ENCODE data around the gene HERC6.
"Not testable (repeated sequence)": the region's sequence is repeated elsewhere in the genome, so short reads cannot be mapped to it uniquely, and the experiment has no call there.

Gene HERC6

DNA sequence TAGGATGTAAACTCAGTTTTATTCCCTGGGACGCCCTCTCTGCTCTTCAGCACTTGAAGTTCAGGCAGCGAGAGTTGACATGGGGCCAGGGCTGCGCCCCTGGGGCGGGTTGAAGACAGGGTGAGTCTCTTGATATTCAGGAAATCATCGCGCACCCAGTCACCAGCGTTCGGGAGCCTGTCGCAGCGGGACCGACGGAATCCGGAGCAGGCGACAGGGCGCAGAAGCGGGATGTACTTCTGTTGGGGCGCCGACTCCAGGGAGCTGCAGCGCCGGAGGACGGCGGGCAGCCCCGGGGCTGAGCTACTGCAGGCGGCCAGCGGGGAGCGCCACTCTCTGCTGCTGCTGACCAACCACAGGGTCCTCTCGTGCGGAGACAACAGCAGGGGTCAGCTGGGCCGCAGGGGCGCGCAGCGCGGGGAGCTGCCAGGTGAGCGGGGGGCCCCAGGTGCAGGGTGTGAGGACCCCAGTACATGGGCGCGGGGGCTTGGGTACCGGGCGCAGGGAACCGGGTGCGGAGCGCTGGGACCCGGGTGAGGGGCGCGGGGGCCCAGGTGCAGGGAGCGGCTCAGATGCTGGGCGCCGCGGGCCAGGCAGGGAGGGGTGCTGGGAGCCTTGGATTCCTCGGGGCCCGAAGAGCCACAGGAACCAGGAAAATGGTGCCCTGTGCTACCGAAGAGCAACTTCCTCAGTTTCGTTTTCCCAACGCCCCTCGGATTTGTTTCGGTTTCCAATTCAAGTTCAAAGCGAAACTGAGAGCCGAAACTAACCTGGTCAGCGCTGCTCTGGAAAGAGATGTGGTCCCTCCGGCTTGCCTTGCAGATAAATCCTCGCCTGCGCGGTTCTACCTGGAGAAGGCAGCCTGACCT lies at the start of gene HERC6:
Gene HERC6 (plus strand): TSS at position 162 of the 869 bp plus-strand sequence. CDS start 70 bp downstream, at position 232.
- peak; percentile 76 for DNase-seq

DNA sequence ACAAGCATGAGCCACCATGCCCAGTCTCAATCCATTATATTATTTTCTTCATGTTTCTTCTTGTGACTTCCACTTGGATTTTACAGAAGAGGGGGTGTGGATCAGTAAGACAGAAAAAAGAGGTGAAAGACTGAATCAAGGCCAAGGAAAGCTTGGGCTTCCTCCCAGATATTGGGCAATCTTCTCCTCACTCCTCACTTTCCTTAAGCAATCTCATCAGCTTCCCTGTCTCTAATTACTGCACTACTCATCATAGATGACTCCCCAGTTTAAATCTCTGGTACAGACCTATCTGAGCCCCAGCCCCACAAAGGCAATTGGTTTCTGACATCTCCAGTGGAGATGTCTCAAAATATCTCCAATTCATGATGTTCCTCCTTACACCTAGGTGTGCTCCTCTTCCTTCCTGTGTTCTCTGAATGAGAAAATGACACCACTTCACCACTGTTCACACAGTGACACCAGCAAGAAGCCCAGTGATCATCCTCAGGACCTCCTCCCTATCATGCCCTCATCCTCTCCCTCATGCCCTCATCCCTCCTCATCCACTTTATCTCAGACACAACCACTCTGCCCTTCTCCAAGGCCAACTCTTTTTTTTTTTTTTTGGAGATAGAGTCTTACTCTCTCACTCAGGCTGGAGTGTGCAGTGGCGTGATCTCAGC lies 44.8 kb upstream of the HERC6 start:
- no peak for DNase-seq

DNA sequence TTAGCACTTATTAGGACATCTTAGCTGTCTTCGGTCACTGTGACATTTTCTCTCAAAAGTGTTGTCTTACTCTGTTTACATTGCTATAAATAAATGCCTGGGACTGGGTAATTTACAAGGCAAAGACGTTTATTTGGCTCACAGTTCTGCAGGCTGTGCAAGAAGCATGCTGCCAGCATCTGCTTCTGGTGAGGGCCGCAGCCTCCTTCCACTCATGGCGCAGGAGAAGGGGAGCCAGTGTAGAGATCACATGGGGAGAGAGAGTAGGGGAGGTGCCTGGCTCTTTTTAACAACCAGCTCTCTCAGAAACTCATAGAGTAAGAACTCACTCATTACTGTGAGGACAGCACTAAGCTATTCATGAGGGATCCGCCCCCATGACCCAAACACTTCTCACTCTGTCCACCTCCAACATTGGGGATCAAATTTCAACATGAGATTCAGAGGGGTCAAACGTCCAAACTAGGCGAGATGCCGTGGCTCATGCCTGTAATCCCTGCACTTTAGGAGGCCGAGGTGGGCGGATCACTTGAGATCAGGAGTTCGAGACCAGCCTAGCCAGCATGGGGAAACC lies 43.5 kb upstream of the HERC6 start:
- DNase-seq, result no peak

DNA sequence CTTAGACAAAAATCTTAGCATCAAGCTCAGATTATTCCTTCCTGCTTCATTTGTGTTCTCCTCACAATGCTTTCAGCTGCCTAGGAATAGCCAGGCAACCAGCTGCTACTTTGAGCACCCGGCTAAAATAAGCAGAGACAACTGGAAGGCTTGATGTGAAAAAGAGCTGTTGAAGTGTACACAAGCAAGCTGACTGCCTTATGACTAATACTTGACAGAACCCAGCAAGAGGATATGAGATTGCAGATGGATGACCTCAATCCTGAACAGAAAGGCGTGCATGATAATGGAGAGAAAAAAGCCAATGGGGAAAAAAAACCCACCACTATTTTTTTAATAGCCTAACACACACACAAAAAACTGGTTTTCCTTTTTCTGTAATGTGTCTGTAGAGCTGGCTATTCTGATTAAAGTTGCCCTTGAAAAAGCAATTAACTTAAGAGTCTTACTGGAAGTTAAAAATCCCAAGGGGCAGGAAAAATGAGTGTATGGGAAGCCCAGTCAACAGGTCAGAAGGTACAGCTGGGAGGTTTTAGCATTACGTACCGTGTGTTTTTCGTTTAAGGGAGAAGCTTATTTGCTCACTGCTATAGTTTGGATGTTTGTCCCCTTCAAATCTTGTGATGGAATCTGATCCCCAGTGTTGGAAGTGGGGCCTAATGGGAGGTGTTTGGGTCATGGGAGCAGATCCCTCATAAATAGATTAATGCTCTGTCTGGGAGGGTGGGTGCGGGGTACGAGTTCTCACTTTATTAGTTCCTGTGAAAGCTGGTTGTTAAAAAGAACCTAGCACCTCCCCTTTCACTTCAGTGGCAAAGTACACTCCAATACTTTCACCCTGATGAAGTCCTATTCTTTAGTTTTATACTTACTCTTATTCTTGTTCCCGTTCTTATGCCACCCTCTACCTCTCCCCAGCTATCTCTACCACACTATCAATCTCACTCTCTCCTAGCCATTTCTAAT lies 37.1 kb upstream of the HERC6 start:
- DNase-seq, result no peak

DNA sequence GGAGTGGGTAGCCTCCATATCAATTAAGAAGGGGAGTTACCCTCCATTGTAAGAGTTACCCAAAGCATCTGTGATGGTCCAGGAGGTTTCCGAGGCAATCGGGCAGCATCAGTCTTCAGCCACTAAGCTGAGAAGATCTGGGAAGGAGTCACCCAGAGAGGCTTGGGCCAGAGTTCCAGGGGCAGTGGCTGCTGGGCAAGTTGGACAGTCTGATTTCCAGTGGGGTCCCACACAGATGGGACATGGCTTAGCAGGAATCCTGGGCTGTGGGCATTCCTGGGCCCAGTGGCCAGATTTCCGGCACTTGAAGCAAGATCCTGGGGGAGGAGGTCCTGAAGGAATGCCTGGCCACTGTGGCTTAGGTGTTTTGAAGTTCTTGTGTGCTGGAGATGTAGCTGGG lies 31.8 kb upstream of the HERC6 start:
- not testable (repeated sequence) for DNase-seq

DNA sequence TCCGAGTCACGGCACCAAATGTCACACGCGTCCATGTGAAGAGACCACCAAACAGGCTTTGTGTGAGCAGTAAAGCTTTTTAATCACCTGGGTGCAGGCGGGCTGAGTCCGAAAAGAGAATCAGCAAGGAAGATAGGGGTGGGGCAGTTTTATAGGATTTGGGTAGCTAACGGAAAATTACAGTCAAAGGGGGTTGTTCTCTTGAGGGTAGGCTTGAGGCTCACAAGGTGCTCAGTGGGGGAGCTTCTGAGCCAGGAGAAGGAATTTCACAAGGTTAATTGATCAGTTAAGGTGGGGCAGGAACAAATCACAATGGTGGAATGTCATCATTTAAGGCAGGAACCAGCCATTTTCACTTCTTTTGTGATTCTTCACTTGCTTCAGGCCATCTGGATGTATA lies 29.9 kb upstream of the HERC6 start:
- not testable (repeated sequence) for DNase-seq

DNA sequence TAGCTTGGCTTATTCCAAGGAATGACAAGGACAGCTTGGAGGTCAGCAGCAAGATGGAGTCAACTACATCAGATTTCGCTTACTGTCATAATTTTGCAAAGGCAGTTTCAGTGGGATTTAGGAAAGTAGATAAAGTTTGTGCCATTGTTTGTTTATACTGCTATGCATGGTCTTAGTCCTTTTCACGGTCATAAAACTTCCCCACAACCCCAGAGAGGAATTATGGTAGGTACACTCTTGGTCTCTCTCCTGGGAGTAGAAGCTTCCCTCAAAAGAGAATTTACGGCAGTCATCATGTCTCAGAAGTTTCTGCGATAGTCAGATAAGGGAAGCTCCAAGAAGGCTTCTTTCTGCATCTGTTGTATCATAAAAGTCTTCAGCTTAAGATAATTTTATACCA lies 27.9 kb upstream of the HERC6 start:
- no peak for DNase-seq

DNA sequence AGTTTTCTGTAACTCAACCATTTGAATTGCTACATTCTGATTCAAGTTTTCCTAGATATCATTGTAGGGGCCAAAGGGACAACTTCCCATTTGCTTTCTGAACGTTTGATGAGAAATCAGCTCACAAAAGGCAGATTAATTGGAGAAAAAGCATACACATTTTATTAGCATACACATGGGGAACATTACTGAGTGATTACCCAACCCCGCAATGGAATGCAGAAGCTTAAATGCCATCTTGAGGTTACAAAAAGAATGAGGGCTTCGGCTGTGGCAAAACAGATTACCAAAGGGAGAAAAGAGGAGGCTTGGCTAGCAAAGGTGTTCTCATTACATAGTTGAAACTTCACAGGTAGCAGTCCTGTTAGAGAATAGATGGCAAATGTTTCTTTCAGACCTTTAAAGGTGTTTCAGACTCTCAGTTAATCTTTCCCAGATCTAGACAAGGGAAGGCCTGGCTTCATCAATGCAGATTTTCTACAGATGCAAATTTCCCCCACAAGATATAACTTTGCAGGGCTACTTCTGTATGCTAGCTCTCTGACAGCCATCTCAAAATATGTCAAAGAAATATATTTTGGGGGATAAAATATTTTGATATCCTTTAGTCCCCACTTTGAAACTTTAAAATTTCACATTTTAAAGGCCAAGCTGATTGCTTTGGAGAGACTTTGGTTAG lies 26.5 kb upstream of the HERC6 start:
- no peak for DNase-seq

DNA sequence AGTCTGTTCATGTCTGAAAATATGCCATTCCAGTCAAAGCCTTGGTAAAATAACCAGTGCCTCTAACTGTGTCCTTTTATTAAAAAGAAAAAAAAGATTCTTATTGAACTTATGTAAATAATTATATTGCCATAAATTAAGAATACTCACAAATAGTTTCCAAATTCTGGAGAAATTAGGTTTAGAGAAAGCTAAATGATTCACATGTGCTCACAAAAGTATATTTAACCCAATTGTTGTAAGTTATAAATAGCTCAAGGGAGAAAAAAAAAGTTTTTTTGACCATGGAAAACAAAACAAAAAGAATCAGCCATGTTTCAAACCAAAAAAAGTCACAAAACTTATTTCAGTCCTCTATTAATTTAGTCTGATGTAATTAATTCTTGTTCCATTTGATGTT lies 25.3 kb upstream of the HERC6 start:
- DNase-seq, result no peak

DNA sequence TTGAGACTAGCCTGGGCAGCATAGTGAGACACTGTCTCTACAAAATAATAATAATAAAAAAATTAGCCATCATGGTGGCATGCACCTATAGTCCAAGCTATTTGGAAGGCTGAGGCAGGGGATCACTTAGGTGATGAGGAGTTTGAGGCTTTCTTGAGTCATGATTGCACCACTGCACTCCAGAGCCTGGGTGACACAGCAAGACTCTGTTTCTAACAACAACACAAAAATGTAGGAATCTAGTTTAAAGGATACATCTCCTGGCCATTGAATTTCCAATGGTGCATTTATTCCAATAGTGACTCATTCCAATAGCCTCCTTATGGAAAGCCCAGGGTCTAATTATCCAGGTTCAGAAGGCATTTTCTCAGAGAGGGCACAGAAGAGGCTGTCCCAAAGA lies 21.9 kb upstream of the HERC6 start:
- no peak for DNase-seq

DNA sequence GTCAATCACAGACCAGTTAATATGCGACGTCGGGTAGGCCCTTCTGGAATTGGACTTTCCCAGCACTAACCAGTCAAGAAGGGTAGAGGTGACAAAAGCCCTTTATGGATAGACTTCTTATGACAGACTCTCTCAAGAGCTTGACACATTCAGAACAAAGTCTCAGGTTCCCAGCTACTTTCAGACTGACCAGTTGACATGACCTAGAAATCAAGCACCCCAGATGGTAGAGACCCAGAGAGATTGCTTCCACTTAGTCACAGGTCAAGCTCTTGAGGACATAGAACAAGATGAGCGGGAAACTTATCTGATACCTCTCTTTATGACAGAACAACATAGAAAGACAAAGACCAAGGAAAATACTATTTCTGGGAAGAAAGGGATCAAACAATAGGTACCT lies 21.4 kb upstream of the HERC6 start:
- DNase-seq, result no peak

DNA sequence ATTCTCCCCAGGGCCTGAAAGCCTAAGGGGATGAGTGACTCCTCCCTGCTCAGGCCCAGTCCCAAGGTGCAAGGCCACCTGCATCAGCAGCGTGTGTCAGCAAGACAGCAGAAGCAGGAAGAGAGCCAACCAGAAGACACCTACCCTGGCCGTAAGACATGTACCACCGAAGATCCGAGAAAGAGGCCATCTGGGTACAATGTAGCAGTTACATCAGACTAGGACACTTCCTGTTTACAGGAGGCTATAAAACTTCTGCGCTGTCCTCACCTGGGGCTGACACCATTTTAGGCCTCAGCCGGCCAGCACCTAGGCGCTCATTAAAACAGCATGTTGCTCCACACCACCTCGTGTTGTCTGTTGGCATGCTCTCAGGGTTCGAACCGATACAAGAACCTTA lies 19.1 kb upstream of the HERC6 start:
- DNase-seq, result no peak

DNA sequence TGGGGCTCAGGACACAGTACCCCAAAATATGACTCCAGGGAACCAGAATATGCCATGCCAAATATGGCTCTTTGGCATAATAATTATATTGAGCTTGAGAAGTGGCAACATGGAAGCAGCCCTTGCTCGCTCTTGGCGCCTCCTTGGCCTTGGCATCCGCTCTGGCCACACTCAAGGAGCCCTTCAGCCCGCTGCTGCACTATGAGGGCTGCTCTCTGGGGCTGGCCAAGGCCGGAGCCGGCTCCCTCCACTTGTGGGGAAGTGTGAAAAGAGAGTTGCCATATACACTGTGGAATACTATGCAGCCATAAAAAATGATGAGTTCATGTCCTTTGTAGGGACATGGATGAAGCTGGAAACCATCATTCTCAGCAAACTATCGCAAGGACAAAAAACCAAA lies 18.4 kb upstream of the HERC6 start:
- DNase-seq, result no peak

DNA sequence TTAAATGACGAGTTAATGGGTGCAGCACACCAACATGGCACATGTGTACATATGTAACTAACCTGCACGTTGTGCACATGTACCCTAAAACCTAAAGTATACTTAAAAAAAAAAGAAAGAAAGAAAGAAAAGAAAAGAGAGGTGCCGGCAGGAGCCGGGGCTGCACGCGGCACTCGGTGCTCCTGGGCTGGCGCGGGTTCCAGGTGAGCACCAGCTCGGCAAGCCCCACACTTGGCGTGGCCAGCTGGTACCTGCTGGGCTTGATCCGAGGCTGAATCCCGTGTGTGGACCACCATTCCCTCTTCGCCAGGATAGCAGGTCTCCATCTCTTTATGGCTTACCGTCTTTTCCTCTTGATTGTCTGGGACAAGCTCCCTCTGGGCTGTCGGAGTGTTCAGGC lies 17.9 kb upstream of the HERC6 start:
- no peak for DNase-seq

DNA sequence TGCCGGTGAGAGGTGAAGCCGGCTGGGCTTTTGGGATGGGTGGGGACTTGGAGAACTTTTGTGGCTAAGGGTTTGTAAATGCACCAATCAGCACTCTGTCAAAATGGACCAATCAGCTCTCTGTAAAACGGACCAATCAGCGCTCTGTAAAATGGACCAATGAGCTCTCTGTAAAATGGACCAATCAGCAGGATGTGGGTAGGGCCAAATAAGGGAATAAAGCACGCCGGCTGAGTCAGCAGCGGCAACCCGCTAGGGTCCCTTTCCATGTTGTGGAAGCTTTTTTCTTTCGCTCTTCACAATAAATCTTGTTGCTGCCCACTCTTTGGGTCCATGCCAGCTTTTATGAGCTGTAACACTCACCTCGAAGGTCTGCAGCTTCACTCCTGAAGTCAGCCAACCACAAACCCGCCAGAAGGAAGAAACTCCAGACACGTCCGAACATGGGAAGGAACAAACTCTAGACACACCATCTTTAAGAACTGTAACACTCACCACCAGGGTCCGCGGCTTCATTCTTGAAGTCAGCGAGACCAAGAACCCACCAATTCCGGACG lies 17.4 kb upstream of the HERC6 start:
- not testable (repeated sequence) for DNase-seq

DNA sequence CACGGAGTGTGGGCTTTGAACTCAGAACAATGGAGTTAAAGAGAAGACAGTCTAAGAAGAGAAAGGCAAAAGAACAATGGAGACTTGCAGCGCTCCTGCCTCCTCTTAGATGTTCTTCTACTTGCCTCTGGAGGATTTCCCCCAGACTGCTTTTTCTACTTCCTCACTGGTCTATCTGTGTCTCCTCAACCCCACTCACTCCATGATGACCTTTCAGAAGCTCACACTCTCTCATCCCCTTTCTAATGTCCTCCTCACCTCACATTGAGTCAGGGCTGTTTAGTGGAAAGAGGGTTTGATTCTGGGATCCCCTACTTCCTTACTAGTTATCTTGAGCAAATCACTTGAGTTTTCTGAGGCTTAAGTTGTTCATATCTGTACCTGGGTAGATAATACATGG lies 12.2 kb upstream of the HERC6 start:
- DNase-seq, result no peak

DNA sequence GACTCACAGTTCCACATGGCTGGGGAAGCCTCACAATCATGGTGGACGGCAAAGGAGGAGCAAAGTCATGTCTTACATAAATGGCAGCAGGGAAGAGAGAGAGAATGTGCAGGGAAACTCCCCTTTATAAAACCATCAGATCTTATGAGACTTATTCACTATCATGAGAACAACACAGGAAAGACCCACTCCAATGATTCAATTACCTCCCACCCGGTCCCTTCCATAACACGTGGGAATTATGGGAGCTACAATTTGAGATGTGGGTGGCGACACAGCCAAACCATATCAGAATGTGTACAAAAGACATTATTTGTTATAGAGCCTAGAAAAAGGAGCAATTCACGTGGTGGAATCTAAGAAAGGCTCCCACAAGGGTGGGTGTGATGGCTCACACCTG lies 10.8 kb upstream of the HERC6 start:
- DNase-seq, result no peak

DNA sequence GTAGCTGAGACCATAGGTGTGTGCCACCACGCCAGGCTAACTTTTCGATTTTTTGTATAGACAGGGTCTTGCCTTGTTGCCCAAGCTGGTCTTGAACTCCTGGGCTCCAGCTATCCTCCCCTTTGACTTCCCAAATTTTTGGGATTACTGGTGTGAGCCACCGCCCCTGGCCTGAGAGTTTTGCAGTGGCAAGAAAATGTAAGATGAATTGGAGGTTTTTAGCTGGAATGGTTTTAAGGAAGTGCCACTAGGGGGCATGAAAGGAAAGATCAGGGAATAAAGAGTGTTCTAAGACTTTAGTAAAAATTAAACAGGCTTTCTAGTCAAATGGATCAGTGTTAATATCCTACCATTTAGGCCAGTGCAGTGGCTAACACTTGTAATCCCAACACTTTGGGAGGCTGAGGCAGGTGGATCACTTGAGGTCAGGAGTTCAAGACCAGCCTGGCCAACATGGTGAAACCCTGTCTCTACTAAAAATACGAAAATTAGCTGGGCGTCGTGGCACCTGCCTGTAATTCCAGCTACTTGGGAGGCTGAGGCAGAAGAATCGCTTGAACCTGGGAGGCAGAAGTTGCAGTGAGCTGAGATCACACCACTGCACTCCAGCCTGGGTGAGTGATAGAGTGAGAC lies 9.4 kb upstream of the HERC6 start:
- DNase-seq, result peak; percentile 10

DNA sequence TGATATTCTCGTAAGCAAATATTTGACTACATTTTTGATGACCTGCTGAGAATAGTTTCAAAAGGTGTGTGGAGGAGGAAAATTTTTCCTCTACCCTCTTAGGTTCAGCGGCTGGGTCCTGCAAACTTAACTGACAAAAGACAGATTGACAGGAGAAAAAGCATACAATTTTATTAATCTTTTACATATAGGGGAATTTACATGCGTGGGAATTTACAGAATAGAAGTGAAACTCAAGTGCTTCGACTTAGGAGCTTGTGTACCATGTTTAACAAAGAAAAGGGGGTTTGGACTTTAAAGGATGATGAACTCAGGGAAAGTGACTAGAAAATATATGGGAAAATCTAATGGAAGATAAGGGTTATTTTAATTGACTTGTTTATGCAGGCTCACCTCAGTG lies 2.5 kb downstream of the HERC6 start:
- DNase-seq, result no peak

DNA sequence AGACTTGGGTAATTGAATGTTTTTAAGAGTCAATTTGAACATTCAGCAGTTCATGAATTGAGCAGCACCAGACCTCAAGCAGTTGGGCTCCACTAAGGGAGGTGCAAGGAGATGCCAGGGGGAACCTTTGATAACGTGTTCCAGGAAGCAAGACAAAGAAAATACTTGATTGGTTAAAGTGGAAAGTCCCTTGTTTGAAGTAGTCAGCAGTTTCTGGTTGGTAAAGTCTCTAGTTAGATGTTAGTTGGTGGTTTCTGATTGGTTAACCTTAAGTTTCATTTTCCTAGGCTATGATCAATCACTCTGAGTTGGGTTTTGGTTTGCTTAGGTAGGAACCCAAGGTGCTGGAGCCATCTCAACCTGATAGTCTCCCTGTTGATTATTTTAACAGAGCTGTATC lies 4.0 kb downstream of the HERC6 start:
- peak; percentile 48 for DNase-seq

DNA sequence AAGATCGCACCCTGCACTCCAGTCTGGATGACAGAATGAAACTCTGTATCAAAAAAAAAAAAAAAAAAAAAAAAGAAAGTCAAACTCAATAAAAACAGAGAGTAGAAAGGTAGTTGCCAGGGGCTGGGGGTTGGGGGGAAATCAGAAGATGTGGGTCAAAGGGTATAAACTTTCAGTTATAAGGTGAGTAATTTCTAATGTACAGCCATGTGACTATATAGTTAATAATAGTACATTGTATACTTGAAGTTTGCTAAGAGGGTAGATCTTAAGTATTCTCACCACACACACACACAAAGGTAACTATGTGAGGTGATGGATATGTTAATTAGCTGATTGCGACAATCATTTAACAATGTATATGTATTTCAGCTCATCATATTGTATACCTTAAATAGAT lies 11.5 kb downstream of the HERC6 start:
- no peak for DNase-seq
